A549 (cell line): ENCODE data around the gene AUTS2. TPM values are rescaled to one million over a fixed set of nuclear protein-coding genes. Genes with fewer than 3 reads are reported as not detected.

Experiments used
- ATAC-seq, 2 experiments: fragments of 200-7000 bp in 1 of 2; fragments of >200 bp in 1 of 2; cut with Nextera tagmentation in 1 of 2; cut with Tn5 transposase in 1 of 2; 3 replicates each; pipeline versions ENCODE4 v1.8.0 to v1.9.1; 2018 to 2020; ENCODE audit warnings: mild to moderate bottlenecking in 1 of 2, moderate library complexity in 1 of 2
- CTCF ChIA-PET: fragments of 300-600 bp; sonication (Branson Sonifier 250); formaldehyde crosslinking; extraction: SDS; loops from one replicate; lab custom pipeline; 2021; ENCODE audit warnings: antibody characterized with exemption, inconsistent platforms; lab: Yijun Ruan, JAX
- POLR2A ChIA-PET: fragments of 350-600 bp; formaldehyde crosslinking; extraction: SDS; loops from one replicate; lab custom pipeline; 2021; ENCODE audit warnings: antibody characterized with exemption, inconsistent platforms; lab: Yijun Ruan, JAX
- DNase-seq, 2 experiments: peaks; one replicate each; pipeline versions ENCODE4 v3.0.0 to v3.0.0-alpha.2; 2011 to 2016; ENCODE audit warnings: low read depth in 1 of 2, low spot score in 1 of 2
- FAIRE-seq: peaks from 2 replicates; lab custom pipeline; 2011; peaks lifted over from hg19 to GRCh38; lab: Jason Lieb, UNC
- H3K27ac ChIP-seq, 2 experiments: fragments of >200 bp; sonication (Bioruptor Twin); formaldehyde crosslinking; 3 replicates each; pipeline ENCODE4 v1.5.1; 2016 to 2017
- H3K4me1 ChIP-seq: fragments of >200 bp; sonication (Bioruptor Twin); formaldehyde crosslinking; 3 replicates; pipeline ENCODE4 v1.6.1; 2016
- H3K4me2 ChIP-seq: fragments of >200 bp; sonication (Bioruptor Twin); formaldehyde crosslinking; 3 replicates; pipeline ENCODE4 v1.6.1; 2016
- H3K4me3 ChIP-seq: fragments of >200 bp; sonication (Bioruptor Twin); formaldehyde crosslinking; 3 replicates; pipeline ENCODE4 v1.5.1; 2016
- H3K9me3 ChIP-seq: fragments of >200 bp; sonication (Bioruptor Twin); formaldehyde crosslinking; 3 replicates; pipeline ENCODE4 v1.6.1; 2016
- BHLHE40 ChIP-seq: IDR thresholded peaks from 2 replicates; pipeline ENCODE4 v1.6.1; 2012; ENCODE audit warnings: low read depth, low read length, inconsistent platforms
- CEBPB ChIP-seq, 2 experiments: fragments of >200 bp in 1 of 2; sonication (Bioruptor Twin) in 1 of 2; formaldehyde crosslinking in 1 of 2; IDR thresholded peaks; 2 replicates each; pipeline ENCODE4 v1.6.1; 2012 to 2016
- CHD2 ChIP-seq: fragments of 150-350 bp; IDR thresholded peaks from 2 replicates; pipeline ENCODE4 v1.6.1; 2014; ENCODE audit warnings: low read length; ENCODE audit not compliant: partially characterized antibody
- EHMT2 ChIP-seq: fragments of 200-600 bp; sonication (generic); IDR thresholded peaks from 2 replicates; pipeline ENCODE4 v1.6.1; 2016; ENCODE audit warnings: antibody characterized with exemption, low read depth, mild to moderate bottlenecking, moderate library complexity
- ESRRA ChIP-seq: fragments of 150-350 bp; IDR thresholded peaks from 2 replicates; pipeline ENCODE4 v1.6.1; 2014; ENCODE audit warnings: mild to moderate bottlenecking, low read length, borderline replicate concordance
- FOSL2 ChIP-seq, 2 experiments: fragments of 450-650 bp in 1 of 2; fragments of >200 bp in 1 of 2; sonication (Bioruptor Twin) in 1 of 2; formaldehyde crosslinking; IDR thresholded peaks; 2 replicates each; pipeline versions ENCODE4 v1.5.0 to v1.6.1; 2016 to 2020; ENCODE audit warnings: mild to moderate bottlenecking in 1 of 2, moderate library complexity in 1 of 2
- HOXB5 ChIP-seq: fragments of 250-450 bp; sonication (Bioruptor Pico); IDR thresholded peaks from 2 replicates; pipeline ENCODE4 v1.5.0; 2020; ENCODE audit warnings: mild to moderate bottlenecking, moderate library complexity
- KDM1A ChIP-seq: fragments of 200-600 bp; sonication (generic); IDR thresholded peaks from 2 replicates; pipeline ENCODE4 v1.6.1; 2016; ENCODE audit warnings: low read depth, mild to moderate bottlenecking
- KDM5A ChIP-seq: fragments of 200-600 bp; sonication (generic); IDR thresholded peaks from 2 replicates; pipeline ENCODE4 v1.6.1; 2016; ENCODE audit warnings: antibody characterized with exemption, mild to moderate bottlenecking
- MYC ChIP-seq: IDR thresholded peaks from 2 replicates; pipeline ENCODE4 v1.6.1; 2012; ENCODE audit warnings: mild to moderate bottlenecking, inconsistent platforms, low read length, improper control_type of control experiment, borderline replicate concordance
- NFE2L2 ChIP-seq: fragments of 150-350 bp; conservative IDR thresholded peaks from 2 replicates; pipeline ENCODE4 v1.6.1; 2014; ENCODE audit warnings: low read length
- NPAS2 ChIP-seq: fragments of 250-450 bp; sonication (Bioruptor Pico); IDR thresholded peaks from 2 replicates; pipeline ENCODE4 v1.8.0; 2022; ENCODE audit warnings: mild to moderate bottlenecking, moderate library complexity, borderline replicate concordance
- NR3C1 ChIP-seq: fragments of >200 bp; sonication (Bioruptor Twin); formaldehyde crosslinking; IDR thresholded peaks from 3 replicates; pipeline ENCODE4 v1.6.1; 2017
- PHF8 ChIP-seq: fragments of 200-600 bp; sonication (generic); IDR thresholded peaks from 2 replicates; pipeline ENCODE4 v1.6.1; 2016; ENCODE audit warnings: low read depth, mild to moderate bottlenecking, antibody characterized with exemption, moderate library complexity, borderline replicate concordance
- POLR2A ChIP-seq: IDR thresholded peaks from 2 replicates; pipeline ENCODE4 v1.6.1; 2012; ENCODE audit warnings: mild to moderate bottlenecking, low read length
- RARB ChIP-seq: fragments of 250-450 bp; sonication (Bioruptor Pico); IDR thresholded peaks from 2 replicates; pipeline ENCODE4 v1.8.0; 2021; ENCODE audit warnings: mild to moderate bottlenecking, moderate library complexity
- RFX5 ChIP-seq: fragments of 450-650 bp; IDR thresholded peaks from 2 replicates; pipeline ENCODE4 v1.7.1; 2014; ENCODE audit warnings: antibody characterized with exemption, mild to moderate bottlenecking, moderate library complexity
- SMC3 ChIP-seq: fragments of >200 bp; sonication (Bioruptor Twin); formaldehyde crosslinking; IDR thresholded peaks from 3 replicates; pipeline ENCODE4 v1.6.1; 2018; ENCODE audit warnings: inconsistent platforms
- SREBF2 ChIP-seq: fragments of 450-650 bp; IDR thresholded peaks from 2 replicates; pipeline ENCODE4 v1.6.1; 2014; ENCODE audit warnings: mild to moderate bottlenecking, moderate library complexity
- TP53 ChIP-seq: fragments of 250-450 bp; sonication (Bioruptor Pico); IDR thresholded peaks from 2 replicates; pipeline ENCODE4 v1.5.0; 2021; ENCODE audit warnings: mild to moderate bottlenecking, moderate library complexity
- ZC3H11A ChIP-seq: fragments of 450-650 bp; IDR thresholded peaks from 2 replicates; pipeline ENCODE4 v1.6.1; 2014; ENCODE audit warnings: antibody characterized with exemption, mild to moderate bottlenecking
- WGBS: methylation state at CpG from one replicate; pipeline ENCODE4 v1.1.6; 2017; ENCODE audit errors: missing lambda C conversion rate; 5-methylcytosine and 5-hydroxymethylcytosine counted together
- polyA plus RNA-seq, 4 experiments: library from polyadenylated mRNA; depleted of rRNA in 3 of 4; stranded (reverse); fragments of >200 nt; fragmentation: RNase III in 1 of 4; extraction: RNeasy Plus Mini Kit Qiagen cat#74134 plus additional on column Dnase treatment in 1 of 4; gene quantifications; 2 replicates in 3 of 4; 3 replicates in 1 of 4; pipeline ENCODE4 v1.2.3, GENCODE V29; 2011 to 2017
- TF ChIP-seq, protein P1 (sequence below): fragments of 250-450 bp; sonication (Bioruptor Pico); IDR thresholded peaks from 2 replicates; pipeline ENCODE4 v1.5.0; 2021; ENCODE audit warnings: mild to moderate bottlenecking, moderate library complexity, borderline replicate concordance
- TF ChIP-seq, protein P2 (sequence below): fragments of 450-650 bp; IDR thresholded peaks from 2 replicates; pipeline ENCODE4 v1.6.1; 2014; ENCODE audit warnings: antibody characterized with exemption
- TF ChIP-seq, protein P3 (sequence below): fragments of 150-350 bp; IDR thresholded peaks from 2 replicates; pipeline ENCODE4 v1.6.1; 2014; ENCODE audit warnings: low read depth, mild to moderate bottlenecking, low read length
- TF ChIP-seq, protein P4 (sequence below): IDR thresholded peaks from 2 replicates; pipeline ENCODE4 v1.6.1; 2012; ENCODE audit warnings: low read depth, borderline replicate concordance

AUTS2 gene
- polyA plus RNA-seq, 2 of the 4 experiments (the other 2 are of a cell fraction) = 1.6 to 3.6 TPM

DNA sequence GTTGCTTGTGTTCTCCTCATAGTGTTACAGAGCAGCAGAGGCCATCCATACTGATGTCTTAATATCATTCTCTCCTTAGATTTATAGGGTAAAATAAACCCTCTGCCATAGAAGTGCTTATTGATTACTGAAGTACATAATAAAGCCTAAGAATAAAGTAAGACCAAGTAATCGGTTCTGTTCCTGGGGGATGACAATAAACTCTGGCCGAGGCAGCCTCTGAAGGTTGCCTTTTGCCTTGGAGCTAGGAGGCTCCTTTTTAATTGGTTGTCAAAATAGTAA is 822.0 kb downstream of the AUTS2 start:
- Histone ChIP-seq H3K4me2 (no peak overlapping the region), H3K9me3 (no peaks in the 10 kb centered on the region), H3K27ac (no peak overlapping the region), H3K4me1 (no peaks in the 10 kb centered on the region), H3K4me3 (no peak overlapping the region)
- no peak for ATAC-seq
- FAIRE-seq = no peak
- ChIA-PET CTCF (no interaction called here), POLR2A (no interaction called here)
- WGBS = 22% methylated on average over 2 of the region's 2 CpGs
- TF ChIP-seq BHLHE40 (no peak), CHD2 (no peak), MYC (no peak), SMC3 (no peak), RFX5 (no peak), ESRRA (no peak), KDM5A (no peak), RARB (CRISPR knock-in tag) (no peak), PHF8 (no peak), SREBF2 (no peak), NFE2L2 (no peak)
- TF ChIP-seq, protein P1, sequence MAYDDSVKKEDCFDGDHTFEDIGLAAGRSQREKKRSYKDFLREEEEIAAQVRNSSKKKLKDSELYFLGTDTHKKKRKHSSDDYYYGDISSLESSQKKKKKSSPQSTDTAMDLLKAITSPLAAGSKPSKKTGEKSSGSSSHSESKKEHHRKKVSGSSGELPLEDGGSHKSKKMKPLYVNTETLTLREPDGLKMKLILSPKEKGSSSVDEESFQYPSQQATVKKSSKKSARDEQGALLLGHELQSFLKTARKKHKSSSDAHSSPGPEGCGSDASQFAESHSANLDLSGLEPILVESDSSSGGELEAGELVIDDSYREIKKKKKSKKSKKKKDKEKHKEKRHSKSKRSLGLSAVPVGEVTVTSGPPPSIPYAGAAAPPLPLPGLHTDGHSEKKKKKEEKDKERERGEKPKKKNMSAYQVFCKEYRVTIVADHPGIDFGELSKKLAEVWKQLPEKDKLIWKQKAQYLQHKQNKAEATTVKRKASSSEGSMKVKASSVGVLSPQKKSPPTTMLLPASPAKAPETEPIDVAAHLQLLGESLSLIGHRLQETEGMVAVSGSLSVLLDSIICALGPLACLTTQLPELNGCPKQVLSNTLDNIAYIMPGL (CRISPR knock-in tag) = no peak
- DNase-seq = no peak

DNA sequence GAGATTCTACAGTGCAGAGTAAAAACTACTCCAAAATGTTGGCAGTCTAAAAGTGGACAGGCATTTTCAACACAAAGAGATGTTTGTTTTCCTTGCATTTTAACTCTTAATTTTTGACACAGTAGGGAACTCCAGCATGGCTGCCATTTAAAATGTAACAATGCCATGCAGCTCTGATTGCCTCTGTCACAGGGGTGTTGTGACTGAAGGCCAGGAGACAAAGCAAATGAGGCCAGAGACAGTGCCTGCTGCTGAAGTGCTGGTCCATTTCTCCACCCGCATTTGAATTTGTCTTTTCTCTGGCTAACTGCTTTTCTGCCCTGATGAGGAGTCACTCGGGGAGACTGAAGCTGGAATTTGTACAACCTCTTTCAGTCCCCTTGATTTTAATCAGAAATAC is 823.0 kb downstream of the AUTS2 start:
- FAIRE-seq (no peak), ATAC-seq (no peak), DNase-seq (no peak)
- no peaks in the 10 kb centered on the region for H3K9me3 ChIP-seq
- H3K4me3 ChIP-seq = no peak overlapping the region
- POLR2A ChIA-PET = no interaction called here
- H3K4me1 ChIP-seq = no peaks in the 10 kb centered on the region
- no peak for TF ChIP-seq POLR2A
- TF ChIP-seq, protein P2, sequence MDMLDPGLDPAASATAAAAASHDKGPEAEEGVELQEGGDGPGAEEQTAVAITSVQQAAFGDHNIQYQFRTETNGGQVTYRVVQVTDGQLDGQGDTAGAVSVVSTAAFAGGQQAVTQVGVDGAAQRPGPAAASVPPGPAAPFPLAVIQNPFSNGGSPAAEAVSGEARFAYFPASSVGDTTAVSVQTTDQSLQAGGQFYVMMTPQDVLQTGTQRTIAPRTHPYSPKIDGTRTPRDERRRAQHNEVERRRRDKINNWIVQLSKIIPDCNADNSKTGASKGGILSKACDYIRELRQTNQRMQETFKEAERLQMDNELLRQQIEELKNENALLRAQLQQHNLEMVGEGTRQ = no peak
- H3K4me2 ChIP-seq = no peak overlapping the region
- WGBS = 23% methylated on average over 2 of the region's 2 CpGs
- CTCF ChIA-PET = interaction anchor here (0.6 kb wide), 1 partner anchor 1077 kb away, joined by 4 read pairs; no protein-coding TSS in a partner anchor
- no peak overlapping the region for H3K27ac ChIP-seq

DNA sequence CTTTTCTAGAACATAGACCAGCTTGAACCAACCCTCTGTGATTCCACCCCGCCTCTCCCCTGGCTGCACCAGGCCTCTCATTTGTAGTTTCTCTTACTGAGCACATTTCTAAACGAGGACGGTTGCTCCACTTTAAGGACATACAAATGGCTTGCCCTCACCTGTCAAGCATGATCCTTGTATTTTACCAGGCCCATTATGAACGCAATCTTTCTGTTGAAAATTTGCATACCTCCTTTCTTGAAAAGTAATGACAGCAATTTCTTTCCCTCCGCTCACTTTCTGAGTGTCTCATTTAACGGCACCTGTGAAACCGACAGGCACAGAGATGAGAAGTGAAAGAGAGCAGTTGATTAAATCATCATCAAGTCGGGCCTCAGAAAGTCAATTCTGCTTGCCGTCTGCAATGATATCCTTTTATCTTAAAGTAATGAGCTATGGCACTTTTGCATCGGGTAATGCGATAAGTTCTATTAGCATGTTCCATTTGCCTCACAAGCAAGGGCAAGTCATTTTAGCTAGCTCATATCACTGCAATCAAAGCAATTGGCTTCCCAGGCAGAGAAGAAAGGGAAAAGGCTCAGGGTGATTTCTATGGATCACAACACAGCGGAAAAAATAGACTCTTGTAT is 828.1 kb downstream of the AUTS2 start:
- H3K4me1 ChIP-seq = no peaks in the 10 kb centered on the region
- ChIA-PET CTCF (no interaction called here), POLR2A (no interaction called here)
- DNase-seq (no peak), ATAC-seq (no peak), FAIRE-seq (no peak)
- H3K4me2 ChIP-seq = no peak overlapping the region
- no peak overlapping the region for H3K27ac ChIP-seq
- no peak overlapping the region for H3K4me3 ChIP-seq
- H3K9me3 ChIP-seq = no peaks in the 10 kb centered on the region
- no peak for TF ChIP-seq CEBPB (IDR thresholded peaks at IDR 0.05)
- no peak for TF ChIP-seq NR3C1
- WGBS = 48% methylated on average over 12 of the region's 12 CpGs

DNA sequence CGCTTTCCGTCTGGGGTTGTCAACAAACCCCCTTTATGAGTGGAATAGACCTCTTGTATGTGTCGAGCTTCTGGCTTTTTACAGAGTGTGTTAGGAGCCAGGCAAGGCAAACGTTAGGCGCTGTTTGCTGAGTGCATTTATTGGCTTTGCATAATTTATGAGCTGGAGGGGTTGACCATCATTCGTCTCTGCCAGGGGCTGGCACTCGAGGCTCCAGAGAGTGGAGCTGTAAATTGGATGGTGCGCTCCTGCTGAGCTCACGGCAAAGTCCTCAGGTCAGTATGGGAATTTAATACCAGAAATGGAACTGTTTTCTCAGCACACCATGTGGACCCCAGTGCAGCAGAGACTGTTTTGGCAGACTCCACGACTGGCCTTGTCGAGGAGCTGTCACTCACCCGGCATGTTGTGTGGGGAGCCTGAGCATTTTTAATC is 834.3 kb downstream of the AUTS2 start:
- CTCF ChIA-PET = no interaction called here
- no peak for TF ChIP-seq ZC3H11A
- TF ChIP-seq HOXB5 = no peak
- no peak for TF ChIP-seq TP53 (CRISPR knock-in tag)
- TF ChIP-seq KDM1A = no peak
- no peak for TF ChIP-seq FOSL2 (IDR thresholded peaks at IDR 0.05)
- TF ChIP-seq FOSL2 (CRISPR knock-in tag; IDR thresholded peaks at IDR 0.05) = no peak
- TF ChIP-seq SMC3 = no peak
- TF ChIP-seq, protein P1 (CRISPR knock-in tag) = no peak
- TF ChIP-seq BHLHE40 = no peak
- TF ChIP-seq, protein P3, sequence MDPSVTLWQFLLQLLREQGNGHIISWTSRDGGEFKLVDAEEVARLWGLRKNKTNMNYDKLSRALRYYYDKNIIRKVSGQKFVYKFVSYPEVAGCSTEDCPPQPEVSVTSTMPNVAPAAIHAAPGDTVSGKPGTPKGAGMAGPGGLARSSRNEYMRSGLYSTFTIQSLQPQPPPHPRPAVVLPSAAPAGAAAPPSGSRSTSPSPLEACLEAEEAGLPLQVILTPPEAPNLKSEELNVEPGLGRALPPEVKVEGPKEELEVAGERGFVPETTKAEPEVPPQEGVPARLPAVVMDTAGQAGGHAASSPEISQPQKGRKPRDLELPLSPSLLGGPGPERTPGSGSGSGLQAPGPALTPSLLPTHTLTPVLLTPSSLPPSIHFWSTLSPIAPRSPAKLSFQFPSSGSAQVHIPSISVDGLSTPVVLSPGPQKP = no peak
- no peak for TF ChIP-seq SREBF2
- TF ChIP-seq NPAS2 (CRISPR knock-in tag) = no peak
- TF ChIP-seq EHMT2 = no peak
- TF ChIP-seq, protein P4, sequence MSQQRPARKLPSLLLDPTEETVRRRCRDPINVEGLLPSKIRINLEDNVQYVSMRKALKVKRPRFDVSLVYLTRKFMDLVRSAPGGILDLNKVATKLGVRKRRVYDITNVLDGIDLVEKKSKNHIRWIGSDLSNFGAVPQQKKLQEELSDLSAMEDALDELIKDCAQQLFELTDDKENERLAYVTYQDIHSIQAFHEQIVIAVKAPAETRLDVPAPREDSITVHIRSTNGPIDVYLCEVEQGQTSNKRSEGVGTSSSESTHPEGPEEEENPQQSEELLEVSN = no peak

More for the DNA sequence above, 834.3 kb downstream of the AUTS2 start:
- WGBS = 45% methylated on average over 12 of the region's 12 CpGs
- no peak overlapping the region for H3K4me2 ChIP-seq
- H3K27ac ChIP-seq = no peak overlapping the region
- no peak for ATAC-seq
- FAIRE-seq = no peak
- DNase-seq = no peak
- no peaks in the 10 kb centered on the region for H3K9me3 ChIP-seq
- no peaks in the 10 kb centered on the region for H3K4me1 ChIP-seq
- no peak overlapping the region for H3K4me3 ChIP-seq
- POLR2A ChIA-PET = no interaction called here
